Peyer's patch (tissue), 4 donors: ENCODE data around the gene CD300LG. TPM values are rescaled to one million over a fixed set of nuclear protein-coding genes. Genes with fewer than 3 reads are reported as not detected.

Source experiments
- DNase-seq, 3 donors: peaks; one replicate each; pipeline ENCODE4 v3.0.0-alpha.2; 2017 to 2019
- H3K27ac ChIP-seq, 4 donors: fragments of 200-600 bp; sonication (generic); one replicate each; pipeline ENCODE4 v1.5.1; 2016 to 2019
- H3K27me3 ChIP-seq, 2 donors: fragments of 200-600 bp; sonication (generic); one replicate each; pipeline ENCODE4 v1.5.1; 2019
- H3K36me3 ChIP-seq, 3 donors: fragments of 200-600 bp; sonication (generic); one replicate each; pipeline ENCODE4 v1.5.1; 2016 to 2019
- H3K4me1 ChIP-seq, 4 donors: fragments of 200-600 bp; sonication (generic); one replicate each; pipeline ENCODE4 v1.5.1; 2016 to 2019
- H3K4me3 ChIP-seq, 4 donors: fragments of 200-600 bp; sonication (generic); 1 replicate in 3 of 4; 2 replicates in 1 of 4; pipeline ENCODE4 v1.5.1; 2016 to 2019; ENCODE audit warnings: mild to moderate bottlenecking in 1 of 4
- H3K9me3 ChIP-seq, 4 donors: fragments of 200-600 bp; sonication (generic); one replicate each; pipeline ENCODE4 v1.5.1; 2016 to 2019; ENCODE audit warnings: mild to moderate bottlenecking in 1 of 4
- POLR2A ChIP-seq, 2 donors: fragments of 450-650 bp; IDR thresholded peaks; one replicate each; pipeline ENCODE4 v1.5.1; 2017; ENCODE audit warnings: antibody characterized with exemption in 2 of 2, mild to moderate bottlenecking in 2 of 2, moderate library complexity in 2 of 2
- total RNA-seq, 4 donors: library from RNA; depleted of rRNA; stranded (reverse); fragments of >200 nt; gene quantifications; one replicate each; pipeline ENCODE4 v1.1.0, GENCODE V29; 2016
- TF ChIP-seq, protein P1 (sequence below), 6 experiments: fragments of 450-650 bp in 4 of 6; fragments of 200-600 bp in 2 of 6; sonication (generic) in 1 of 6; IDR thresholded peaks; one replicate each; pipeline ENCODE4 v1.5.1; 2017 to 2019; ENCODE audit warnings: antibody characterized with exemption in 6 of 6, mild to moderate bottlenecking in 3 of 6, moderate library complexity in 1 of 6

Gene CD300LG
- total RNA-seq, 4 donors from 2014 or later = 0.54 TPM; not detected in 3

DNA sequence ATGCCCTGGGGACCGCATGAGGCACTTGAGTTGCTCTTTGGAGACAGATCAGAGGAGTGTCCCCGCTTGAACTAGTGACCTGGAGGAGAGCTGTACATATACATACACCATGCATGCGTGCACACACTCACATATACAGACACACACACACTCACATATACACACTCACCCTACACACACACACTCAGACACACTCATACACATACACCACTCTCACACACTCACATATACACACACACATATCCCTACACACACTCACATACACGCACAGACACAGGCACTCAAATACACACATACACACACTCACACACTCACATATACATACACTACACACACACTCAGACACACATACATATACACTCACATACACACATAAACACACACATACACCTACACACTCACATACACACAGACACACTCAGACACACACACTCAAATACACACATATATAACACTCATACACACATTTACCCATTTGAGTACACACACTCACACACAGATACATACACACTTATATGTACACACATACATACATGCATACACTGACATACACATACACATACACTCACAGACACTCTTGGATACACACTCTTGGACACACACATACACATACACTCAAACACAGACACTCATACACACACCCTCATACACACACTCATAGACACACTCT is 65.8 kb downstream of the CD300LG start:
- peaks cover 0 to 3% (median under 1%) of the 10 kb centered on the region in 4 donors for H3K4me1 ChIP-seq
- no peaks in the 10 kb centered on the region for H3K9me3 ChIP-seq
- no peak overlapping the region for H3K4me3 ChIP-seq
- DNase-seq = no peak
- H3K36me3 ChIP-seq = no peaks in the 10 kb centered on the region
- peaks cover 0 to 2% of the 10 kb centered on the region in 2 donors for H3K27me3 ChIP-seq
- no peak overlapping the region for H3K27ac ChIP-seq
- TF ChIP-seq, protein P1, sequence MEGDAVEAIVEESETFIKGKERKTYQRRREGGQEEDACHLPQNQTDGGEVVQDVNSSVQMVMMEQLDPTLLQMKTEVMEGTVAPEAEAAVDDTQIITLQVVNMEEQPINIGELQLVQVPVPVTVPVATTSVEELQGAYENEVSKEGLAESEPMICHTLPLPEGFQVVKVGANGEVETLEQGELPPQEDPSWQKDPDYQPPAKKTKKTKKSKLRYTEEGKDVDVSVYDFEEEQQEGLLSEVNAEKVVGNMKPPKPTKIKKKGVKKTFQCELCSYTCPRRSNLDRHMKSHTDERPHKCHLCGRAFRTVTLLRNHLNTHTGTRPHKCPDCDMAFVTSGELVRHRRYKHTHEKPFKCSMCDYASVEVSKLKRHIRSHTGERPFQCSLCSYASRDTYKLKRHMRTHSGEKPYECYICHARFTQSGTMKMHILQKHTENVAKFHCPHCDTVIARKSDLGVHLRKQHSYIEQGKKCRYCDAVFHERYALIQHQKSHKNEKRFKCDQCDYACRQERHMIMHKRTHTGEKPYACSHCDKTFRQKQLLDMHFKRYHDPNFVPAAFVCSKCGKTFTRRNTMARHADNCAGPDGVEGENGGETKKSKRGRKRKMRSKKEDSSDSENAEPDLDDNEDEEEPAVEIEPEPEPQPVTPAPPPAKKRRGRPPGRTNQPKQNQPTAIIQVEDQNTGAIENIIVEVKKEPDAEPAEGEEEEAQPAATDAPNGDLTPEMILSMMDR (IDR thresholded peaks at IDR 0.05) = no peak
- no peak for TF ChIP-seq POLR2A (IDR thresholded peaks at IDR 0.05)

Other genes starting within 250 kb of the CD300LG start
- gene MEOX1, start 185.3 kb upstream of the CD300LG start, total RNA-seq = 1 to 10 TPM in 2 of 4 donors, under 1 TPM in 2; 0.54 to 3.3 (median 1.7) TPM
- gene SOST, start 88.4 kb upstream of the CD300LG start, total RNA-seq = not detected
- 100 to 1,000 TPM in 1 of 4 donors, 10 to 100 TPM in 3; 37.1 to 120 (median 87.1) TPM for gene DUSP3, start 68.2 kb upstream of the CD300LG start, total RNA-seq
- not detected for gene CFAP97D1, start 66.7 kb upstream of the CD300LG start, total RNA-seq
- 10 to 100 TPM in 2 of 4 donors, 1 to 10 TPM in 2; 1.6 to 16.1 (median 10.5) TPM for gene MPP3, start 14.0 kb upstream of the CD300LG start, total RNA-seq
- gene MPP2, start 60.4 kb downstream of the CD300LG start, total RNA-seq = 1 to 10 TPM in 2 of 4 donors, under 1 TPM in 1, not detected in 1; 0.53 to 1.3 (median 1.2) TPM
- gene PPY, start 95.3 kb downstream of the CD300LG start, total RNA-seq = not detected
- 10 to 100 TPM in 2 of 4 donors, 1 to 10 TPM in 1, not detected in 1; 7.5 to 58.0 (median 27.5) TPM for gene PYY, start 106.8 kb downstream of the CD300LG start, total RNA-seq
- 10 to 100 TPM in 3 of 4 donors, 1 to 10 TPM in 1; 8.3 to 74.1 (median 57.3) TPM for gene NAGS, start 157.4 kb downstream of the CD300LG start, total RNA-seq
- 10 to 100 TPM in 3 of 4 donors, 1 to 10 TPM in 1; 8.3 to 20.9 (median 17.5) TPM for gene TMEM101, start 167.8 kb downstream of the CD300LG start, total RNA-seq
- gene LSM12, start 219.5 kb downstream of the CD300LG start, total RNA-seq = 10 to 100 TPM; 10.7 to 28.4 (median 26.1) TPM
- gene G6PC3, start 223.6 kb downstream of the CD300LG start, total RNA-seq = 10 to 100 TPM in 3 of 4 donors, 1 to 10 TPM in 1; 8.3 to 48.9 (median 33.8) TPM